Measurements from ENCODE around the gene SEC24D. TPM values are rescaled to one million over a fixed set of nuclear protein-coding genes. Genes with fewer than 3 reads are reported as not detected.

The SEC24D gene
- total RNA-seq, 1 experiment from 2014 or later = 13.4 TPM

DNA sequence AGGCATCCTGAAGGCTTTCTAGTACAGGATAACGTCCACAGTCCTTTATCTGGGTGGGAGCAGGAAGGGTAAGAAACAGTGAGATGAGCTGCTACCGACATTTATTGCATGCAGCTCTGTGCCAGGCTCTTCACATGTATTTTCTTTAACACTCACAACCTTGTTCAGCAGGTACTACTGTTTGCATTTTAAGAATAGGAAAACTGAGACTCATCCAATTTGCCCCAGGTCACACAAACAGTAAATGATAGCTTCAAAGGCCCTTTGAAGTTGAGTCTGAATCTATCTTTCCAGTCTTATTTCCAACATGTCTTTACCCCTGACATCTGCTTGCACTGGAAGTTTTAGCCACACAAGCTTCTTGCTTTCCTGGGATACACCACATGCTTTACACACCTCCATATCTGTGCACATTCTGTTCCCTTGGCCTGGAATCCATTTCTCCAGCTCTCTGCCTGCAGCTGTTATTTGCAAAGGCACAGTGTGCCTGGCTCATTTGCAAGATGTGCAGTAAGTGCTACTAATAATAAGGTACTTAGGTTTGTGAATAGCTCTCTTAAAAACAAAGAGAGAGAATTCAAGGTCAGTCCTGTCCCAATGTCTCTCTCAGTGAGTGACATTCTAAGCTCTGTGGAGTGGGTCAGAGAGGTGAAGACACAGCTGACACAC, 89.5 kb downstream of the SEC24D start:
- Histone ChIP-seq H3K36me3 (ENCODE audit: control insufficient read depth, insufficient read depth, low read length) (no peaks in the 10 kb centered on the region), H3K27me3 (ENCODE audit: control insufficient read depth, insufficient read depth, low read length) (no peaks in the 10 kb centered on the region), H3K4me3 (ENCODE audit: low read depth in 2 of 2, low read length in 2 of 2) (no peak overlapping the region), H3K27ac (ENCODE audit: low read length) (no peak overlapping the region), H3K4me1 (ENCODE audit: control insufficient read depth, insufficient read depth, low read length) (no peaks in the 10 kb centered on the region), H3K9me3 (ENCODE audit: control insufficient read depth, insufficient read depth, low read depth, low read length) (no peaks in the 10 kb centered on the region)
- no TSS peak for BruUV-seq (replicated peaks)
- ATAC-seq (no peak), DNase-seq (ENCODE audit: low read depth, low spot score) (no peak)
- intact Hi-C loops (cut with micrococcal nuclease; ENCODE audit: unreplicated experiment) = no loop called here
- ChIA-PET POLR2A (interaction anchor here (0.6 kb wide), 1 partner anchor 12 kb away, joined by 3 read pairs; no protein-coding TSS in a partner anchor), CTCF (interaction anchor here (0.6 kb wide), 1 partner anchor 9 kb away, joined by 4 read pairs; no protein-coding TSS in a partner anchor)
- in situ Hi-C loops (cut with HindIII; ENCODE audit: low pct_unique_long_range_greater_than_20kb, low sequenced_read_pairs) = no loop called here
- TF ChIP-seq TCF7L2 (IDR thresholded peaks at IDR 0.05; ENCODE audit: low read depth, low read length) = no peak
- TF ChIP-seq POLR2AphosphoS5 (IDR thresholded peaks at IDR 0.05; ENCODE audit: low read depth, low read length) = no peak
- TF ChIP-seq, protein P1, sequence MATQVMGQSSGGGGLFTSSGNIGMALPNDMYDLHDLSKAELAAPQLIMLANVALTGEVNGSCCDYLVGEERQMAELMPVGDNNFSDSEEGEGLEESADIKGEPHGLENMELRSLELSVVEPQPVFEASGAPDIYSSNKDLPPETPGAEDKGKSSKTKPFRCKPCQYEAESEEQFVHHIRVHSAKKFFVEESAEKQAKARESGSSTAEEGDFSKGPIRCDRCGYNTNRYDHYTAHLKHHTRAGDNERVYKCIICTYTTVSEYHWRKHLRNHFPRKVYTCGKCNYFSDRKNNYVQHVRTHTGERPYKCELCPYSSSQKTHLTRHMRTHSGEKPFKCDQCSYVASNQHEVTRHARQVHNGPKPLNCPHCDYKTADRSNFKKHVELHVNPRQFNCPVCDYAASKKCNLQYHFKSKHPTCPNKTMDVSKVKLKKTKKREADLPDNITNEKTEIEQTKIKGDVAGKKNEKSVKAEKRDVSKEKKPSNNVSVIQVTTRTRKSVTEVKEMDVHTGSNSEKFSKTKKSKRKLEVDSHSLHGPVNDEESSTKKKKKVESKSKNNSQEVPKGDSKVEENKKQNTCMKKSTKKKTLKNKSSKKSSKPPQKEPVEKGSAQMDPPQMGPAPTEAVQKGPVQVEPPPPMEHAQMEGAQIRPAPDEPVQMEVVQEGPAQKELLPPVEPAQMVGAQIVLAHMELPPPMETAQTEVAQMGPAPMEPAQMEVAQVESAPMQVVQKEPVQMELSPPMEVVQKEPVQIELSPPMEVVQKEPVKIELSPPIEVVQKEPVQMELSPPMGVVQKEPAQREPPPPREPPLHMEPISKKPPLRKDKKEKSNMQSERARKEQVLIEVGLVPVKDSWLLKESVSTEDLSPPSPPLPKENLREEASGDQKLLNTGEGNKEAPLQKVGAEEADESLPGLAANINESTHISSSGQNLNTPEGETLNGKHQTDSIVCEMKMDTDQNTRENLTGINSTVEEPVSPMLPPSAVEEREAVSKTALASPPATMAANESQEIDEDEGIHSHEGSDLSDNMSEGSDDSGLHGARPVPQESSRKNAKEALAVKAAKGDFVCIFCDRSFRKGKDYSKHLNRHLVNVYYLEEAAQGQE (IDR thresholded peaks at IDR 0.05; ENCODE audit: insufficient read depth in 1 of 2, low read depth in 2 of 2, low read length in 1 of 2) = no peak
- TF ChIP-seq SIN3A (IDR thresholded peaks at IDR 0.05; ENCODE audit: borderline replicate concordance, insufficient read depth, low read depth, low read length) = no peak
- TF ChIP-seq, protein P2, sequence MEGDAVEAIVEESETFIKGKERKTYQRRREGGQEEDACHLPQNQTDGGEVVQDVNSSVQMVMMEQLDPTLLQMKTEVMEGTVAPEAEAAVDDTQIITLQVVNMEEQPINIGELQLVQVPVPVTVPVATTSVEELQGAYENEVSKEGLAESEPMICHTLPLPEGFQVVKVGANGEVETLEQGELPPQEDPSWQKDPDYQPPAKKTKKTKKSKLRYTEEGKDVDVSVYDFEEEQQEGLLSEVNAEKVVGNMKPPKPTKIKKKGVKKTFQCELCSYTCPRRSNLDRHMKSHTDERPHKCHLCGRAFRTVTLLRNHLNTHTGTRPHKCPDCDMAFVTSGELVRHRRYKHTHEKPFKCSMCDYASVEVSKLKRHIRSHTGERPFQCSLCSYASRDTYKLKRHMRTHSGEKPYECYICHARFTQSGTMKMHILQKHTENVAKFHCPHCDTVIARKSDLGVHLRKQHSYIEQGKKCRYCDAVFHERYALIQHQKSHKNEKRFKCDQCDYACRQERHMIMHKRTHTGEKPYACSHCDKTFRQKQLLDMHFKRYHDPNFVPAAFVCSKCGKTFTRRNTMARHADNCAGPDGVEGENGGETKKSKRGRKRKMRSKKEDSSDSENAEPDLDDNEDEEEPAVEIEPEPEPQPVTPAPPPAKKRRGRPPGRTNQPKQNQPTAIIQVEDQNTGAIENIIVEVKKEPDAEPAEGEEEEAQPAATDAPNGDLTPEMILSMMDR (IDR thresholded peaks at IDR 0.05) = no peak

DNA sequence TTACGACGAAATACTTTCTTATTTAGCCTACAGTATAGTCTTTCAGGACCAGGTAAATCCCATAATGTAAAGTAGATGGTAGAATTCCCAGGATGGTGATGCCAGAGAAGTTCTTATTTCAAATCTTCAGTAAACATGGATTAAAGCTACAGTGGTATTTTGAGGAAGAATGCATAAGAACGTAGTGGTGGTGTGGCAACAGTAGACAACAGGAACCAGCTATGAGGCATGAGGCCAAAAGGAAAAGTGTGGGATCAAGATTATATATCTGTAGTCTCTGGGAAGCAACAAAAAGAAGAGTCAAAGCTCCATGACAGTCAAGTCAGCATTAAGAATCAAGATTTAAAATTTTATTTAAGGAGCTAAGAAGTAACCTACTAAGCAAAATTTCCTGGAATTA, 90.6 kb downstream of the SEC24D start:
- ChIA-PET CTCF (no interaction called here), POLR2A (no interaction called here)
- intact Hi-C loops (cut with micrococcal nuclease; ENCODE audit: unreplicated experiment) = no loop called here
- Histone ChIP-seq H3K27ac (ENCODE audit: low read length) (no peak overlapping the region), H3K27me3 (ENCODE audit: control insufficient read depth, insufficient read depth, low read length) (no peaks in the 10 kb centered on the region), H3K4me3 (ENCODE audit: low read depth in 2 of 2, low read length in 2 of 2) (no peak overlapping the region), H3K9me3 (ENCODE audit: control insufficient read depth, insufficient read depth, low read depth, low read length) (no peaks in the 10 kb centered on the region), H3K4me1 (ENCODE audit: control insufficient read depth, insufficient read depth, low read length) (no peaks in the 10 kb centered on the region), H3K36me3 (ENCODE audit: control insufficient read depth, insufficient read depth, low read length) (no peaks in the 10 kb centered on the region)
- BruUV-seq (replicated peaks) = no TSS peak
- no peak for DNase-seq (ENCODE audit: low read depth, low spot score)
- no peak for ATAC-seq
- in situ Hi-C loops (cut with HindIII; ENCODE audit: low pct_unique_long_range_greater_than_20kb, low sequenced_read_pairs) = no loop called here
- TF ChIP-seq SIN3A (IDR thresholded peaks at IDR 0.05; ENCODE audit: borderline replicate concordance, insufficient read depth, low read depth, low read length) (no peak), TCF7L2 (IDR thresholded peaks at IDR 0.05; ENCODE audit: low read depth, low read length) (no peak), POLR2AphosphoS5 (IDR thresholded peaks at IDR 0.05; ENCODE audit: low read depth, low read length) (no peak)
- TF ChIP-seq, protein P1 (IDR thresholded peaks at IDR 0.05; ENCODE audit: insufficient read depth in 1 of 2, low read depth in 2 of 2, low read length in 1 of 2) = no peak
- TF ChIP-seq, protein P2 (IDR thresholded peaks at IDR 0.05) = no peak

Data from Panc1 (cell line).